ENCODE measurements around the gene PTCH1. TPM values are rescaled to one million over a fixed set of nuclear protein-coding genes. Genes with fewer than 3 reads are reported as not detected.

Gene PTCH1
- total and polyA plus RNA-seq, 2 experiments from 2014 or later = 21.4 to 34.1 TPM

DNA sequence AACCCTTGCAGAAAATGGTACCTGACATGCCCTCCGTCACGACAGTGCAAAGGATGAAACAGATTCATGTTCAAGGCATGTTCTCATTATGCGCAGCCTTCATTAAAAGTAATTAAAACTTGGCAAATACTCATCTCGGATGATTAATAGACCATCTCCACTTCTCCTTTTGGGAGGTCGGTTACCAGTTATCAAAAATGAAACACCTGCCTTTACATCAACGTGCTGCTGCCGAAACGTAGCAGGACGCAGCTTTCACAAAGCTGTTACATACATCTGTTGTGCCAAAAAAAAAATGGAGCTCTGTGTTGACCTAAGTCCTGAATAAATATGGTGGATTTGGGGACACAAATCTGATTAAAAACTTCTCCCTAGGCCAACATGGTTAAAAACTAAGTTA, 75.7 kb downstream of the PTCH1 start:
- Histone ChIP-seq H3K27ac (ENCODE audit: low read depth) (no peak overlapping the region), H3K4me3 (no peak overlapping the region), H3K4me2 (no peak overlapping the region), H3K9me2 (ENCODE audit: insufficient read depth) (0 out of 2 replicates have a peak, but pooled peaks cover 5% of the 10 kb centered on the region), H3K27me3 (ENCODE audit: insufficient read depth) (no peaks in the 10 kb centered on the region), H4K20me1 (replicated peaks; ENCODE audit: insufficient read depth) (no peaks in the 10 kb centered on the region), H2AFZ (no peak overlapping the region), H3K4me1 (ENCODE audit: insufficient read depth) (no peaks in the 10 kb centered on the region), H3F3A (replicated peaks; ENCODE audit: low read depth) (0 out of 2 replicates have a peak, but pooled peaks cover 5% of the 10 kb centered on the region), H3K79me2 (replicated peaks; ENCODE audit: insufficient read depth) (no peaks in the 10 kb centered on the region), H3K36me3 (ENCODE audit: insufficient read depth) (peaks cover 14% of the 10 kb centered on the region)
- H3K4me3 Mint-ChIP-seq = no peak overlapping the region
- no peak for DNase-seq (ENCODE audit: low spot score)
- H3K9me3 Mint-ChIP-seq = no peaks in the 10 kb centered on the region
- TF ChIP-seq NANOG (IDR thresholded peaks at IDR 0.05; ENCODE audit: borderline replicate concordance) (no peak), ZNF331 (CRISPR knock-in tag; IDR thresholded peaks at IDR 0.05; ENCODE audit: low read depth) (no peak), EZH2 (IDR thresholded peaks at IDR 0.05; ENCODE audit: low read depth, unreplicated experiment) (no peak), POLR2AphosphoS5 (IDR thresholded peaks at IDR 0.05; ENCODE audit: low read depth) (no peak), STAT1 (IDR thresholded peaks at IDR 0.05; ENCODE audit: unreplicated experiment) (no peak), EZH2phosphoT487 (IDR thresholded peaks at IDR 0.05; ENCODE audit: unreplicated experiment) (no peak), ZNF114 (CRISPR knock-in tag; IDR thresholded peaks at IDR 0.05) (no peak)
- TF ChIP-seq, protein P1, sequence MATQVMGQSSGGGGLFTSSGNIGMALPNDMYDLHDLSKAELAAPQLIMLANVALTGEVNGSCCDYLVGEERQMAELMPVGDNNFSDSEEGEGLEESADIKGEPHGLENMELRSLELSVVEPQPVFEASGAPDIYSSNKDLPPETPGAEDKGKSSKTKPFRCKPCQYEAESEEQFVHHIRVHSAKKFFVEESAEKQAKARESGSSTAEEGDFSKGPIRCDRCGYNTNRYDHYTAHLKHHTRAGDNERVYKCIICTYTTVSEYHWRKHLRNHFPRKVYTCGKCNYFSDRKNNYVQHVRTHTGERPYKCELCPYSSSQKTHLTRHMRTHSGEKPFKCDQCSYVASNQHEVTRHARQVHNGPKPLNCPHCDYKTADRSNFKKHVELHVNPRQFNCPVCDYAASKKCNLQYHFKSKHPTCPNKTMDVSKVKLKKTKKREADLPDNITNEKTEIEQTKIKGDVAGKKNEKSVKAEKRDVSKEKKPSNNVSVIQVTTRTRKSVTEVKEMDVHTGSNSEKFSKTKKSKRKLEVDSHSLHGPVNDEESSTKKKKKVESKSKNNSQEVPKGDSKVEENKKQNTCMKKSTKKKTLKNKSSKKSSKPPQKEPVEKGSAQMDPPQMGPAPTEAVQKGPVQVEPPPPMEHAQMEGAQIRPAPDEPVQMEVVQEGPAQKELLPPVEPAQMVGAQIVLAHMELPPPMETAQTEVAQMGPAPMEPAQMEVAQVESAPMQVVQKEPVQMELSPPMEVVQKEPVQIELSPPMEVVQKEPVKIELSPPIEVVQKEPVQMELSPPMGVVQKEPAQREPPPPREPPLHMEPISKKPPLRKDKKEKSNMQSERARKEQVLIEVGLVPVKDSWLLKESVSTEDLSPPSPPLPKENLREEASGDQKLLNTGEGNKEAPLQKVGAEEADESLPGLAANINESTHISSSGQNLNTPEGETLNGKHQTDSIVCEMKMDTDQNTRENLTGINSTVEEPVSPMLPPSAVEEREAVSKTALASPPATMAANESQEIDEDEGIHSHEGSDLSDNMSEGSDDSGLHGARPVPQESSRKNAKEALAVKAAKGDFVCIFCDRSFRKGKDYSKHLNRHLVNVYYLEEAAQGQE (IDR thresholded peaks at IDR 0.05; ENCODE audit: unreplicated experiment) = no peak
- TF ChIP-seq, protein P2, sequence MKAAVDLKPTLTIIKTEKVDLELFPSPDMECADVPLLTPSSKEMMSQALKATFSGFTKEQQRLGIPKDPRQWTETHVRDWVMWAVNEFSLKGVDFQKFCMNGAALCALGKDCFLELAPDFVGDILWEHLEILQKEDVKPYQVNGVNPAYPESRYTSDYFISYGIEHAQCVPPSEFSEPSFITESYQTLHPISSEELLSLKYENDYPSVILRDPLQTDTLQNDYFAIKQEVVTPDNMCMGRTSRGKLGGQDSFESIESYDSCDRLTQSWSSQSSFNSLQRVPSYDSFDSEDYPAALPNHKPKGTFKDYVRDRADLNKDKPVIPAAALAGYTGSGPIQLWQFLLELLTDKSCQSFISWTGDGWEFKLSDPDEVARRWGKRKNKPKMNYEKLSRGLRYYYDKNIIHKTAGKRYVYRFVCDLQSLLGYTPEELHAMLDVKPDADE (IDR thresholded peaks at IDR 0.05) = no peak
- TF ChIP-seq, protein P3, sequence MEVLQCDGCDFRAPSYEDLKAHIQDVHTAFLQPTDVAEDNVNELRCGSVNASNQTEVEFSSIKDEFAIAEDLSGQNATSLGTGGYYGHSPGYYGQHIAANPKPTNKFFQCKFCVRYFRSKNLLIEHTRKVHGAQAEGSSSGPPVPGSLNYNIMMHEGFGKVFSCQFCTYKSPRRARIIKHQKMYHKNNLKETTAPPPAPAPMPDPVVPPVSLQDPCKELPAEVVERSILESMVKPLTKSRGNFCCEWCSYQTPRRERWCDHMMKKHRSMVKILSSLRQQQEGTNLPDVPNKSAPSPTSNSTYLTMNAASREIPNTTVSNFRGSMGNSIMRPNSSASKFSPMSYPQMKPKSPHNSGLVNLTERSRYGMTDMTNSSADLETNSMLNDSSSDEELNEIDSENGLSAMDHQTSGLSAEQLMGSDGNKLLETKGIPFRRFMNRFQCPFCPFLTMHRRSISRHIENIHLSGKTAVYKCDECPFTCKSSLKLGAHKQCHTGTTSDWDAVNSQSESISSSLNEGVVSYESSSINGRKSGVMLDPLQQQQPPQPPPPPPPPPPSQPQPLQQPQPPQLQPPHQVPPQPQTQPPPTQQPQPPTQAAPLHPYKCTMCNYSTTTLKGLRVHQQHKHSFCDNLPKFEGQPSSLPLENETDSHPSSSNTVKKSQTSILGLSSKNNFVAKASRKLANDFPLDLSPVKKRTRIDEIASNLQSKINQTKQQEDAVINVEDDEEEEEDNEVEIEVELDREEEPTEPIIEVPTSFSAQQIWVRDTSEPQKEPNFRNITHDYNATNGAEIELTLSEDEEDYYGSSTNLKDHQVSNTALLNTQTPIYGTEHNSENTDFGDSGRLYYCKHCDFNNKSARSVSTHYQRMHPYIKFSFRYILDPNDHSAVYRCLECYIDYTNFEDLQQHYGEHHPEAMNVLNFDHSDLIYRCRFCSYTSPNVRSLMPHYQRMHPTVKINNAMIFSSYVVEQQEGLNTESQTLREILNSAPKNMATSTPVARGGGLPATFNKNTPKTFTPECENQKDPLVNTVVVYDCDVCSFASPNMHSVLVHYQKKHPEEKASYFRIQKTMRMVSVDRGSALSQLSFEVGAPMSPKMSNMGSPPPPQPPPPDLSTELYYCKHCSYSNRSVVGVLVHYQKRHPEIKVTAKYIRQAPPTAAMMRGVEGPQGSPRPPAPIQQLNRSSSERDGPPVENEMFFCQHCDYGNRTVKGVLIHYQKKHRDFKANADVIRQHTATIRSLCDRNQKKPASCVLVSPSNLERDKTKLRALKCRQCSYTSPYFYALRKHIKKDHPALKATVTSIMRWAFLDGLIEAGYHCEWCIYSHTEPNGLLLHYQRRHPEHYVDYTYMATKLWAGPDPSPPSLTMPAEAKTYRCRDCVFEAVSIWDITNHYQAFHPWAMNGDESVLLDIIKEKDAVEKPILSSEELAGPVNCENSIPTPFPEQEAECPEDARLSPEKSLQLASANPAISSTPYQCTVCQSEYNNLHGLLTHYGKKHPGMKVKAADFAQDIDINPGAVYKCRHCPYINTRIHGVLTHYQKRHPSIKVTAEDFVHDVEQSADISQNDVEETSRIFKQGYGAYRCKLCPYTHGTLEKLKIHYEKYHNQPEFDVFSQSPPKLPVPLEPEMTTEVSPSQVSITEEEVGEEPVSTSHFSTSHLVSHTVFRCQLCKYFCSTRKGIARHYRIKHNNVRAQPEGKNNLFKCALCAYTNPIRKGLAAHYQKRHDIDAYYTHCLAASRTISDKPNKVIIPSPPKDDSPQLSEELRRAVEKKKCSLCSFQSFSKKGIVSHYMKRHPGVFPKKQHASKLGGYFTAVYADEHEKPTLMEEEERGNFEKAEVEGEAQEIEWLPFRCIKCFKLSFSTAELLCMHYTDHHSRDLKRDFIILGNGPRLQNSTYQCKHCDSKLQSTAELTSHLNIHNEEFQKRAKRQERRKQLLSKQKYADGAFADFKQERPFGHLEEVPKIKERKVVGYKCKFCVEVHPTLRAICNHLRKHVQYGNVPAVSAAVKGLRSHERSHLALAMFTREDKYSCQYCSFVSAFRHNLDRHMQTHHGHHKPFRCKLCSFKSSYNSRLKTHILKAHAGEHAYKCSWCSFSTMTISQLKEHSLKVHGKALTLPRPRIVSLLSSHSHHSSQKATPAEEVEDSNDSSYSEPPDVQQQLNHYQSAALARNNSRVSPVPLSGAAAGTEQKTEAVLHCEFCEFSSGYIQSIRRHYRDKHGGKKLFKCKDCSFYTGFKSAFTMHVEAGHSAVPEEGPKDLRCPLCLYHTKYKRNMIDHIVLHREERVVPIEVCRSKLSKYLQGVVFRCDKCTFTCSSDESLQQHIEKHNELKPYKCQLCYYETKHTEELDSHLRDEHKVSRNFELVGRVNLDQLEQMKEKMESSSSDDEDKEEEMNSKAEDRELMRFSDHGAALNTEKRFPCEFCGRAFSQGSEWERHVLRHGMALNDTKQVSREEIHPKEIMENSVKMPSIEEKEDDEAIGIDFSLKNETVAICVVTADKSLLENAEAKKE (CRISPR knock-in tag; IDR thresholded peaks at IDR 0.05) = no peak
- peaks cover 11% of the 10 kb centered on the region; the same call in 2 of the 3 replicates for H3K36me3 Mint-ChIP-seq (ENCODE audit: low read depth)
- peaks cover 2% of the 10 kb centered on the region for H3K27me3 Mint-ChIP-seq (ENCODE audit: insufficient read depth, low read depth, poor library complexity)
- ATAC-seq = no peak
- H3K27ac Mint-ChIP-seq = no peak overlapping the region
- H3K4me1 Mint-ChIP-seq = peaks cover 6% of the 10 kb centered on the region; the same call in 2 of the 3 replicates

Measured in GM23338 (cell line).